RCC 7860 (cell line): ENCODE measurements around the gene GTF2H4.

ENCODE experiments used
- DNase-seq: peaks from one replicate; pipeline ENCODE4 v3.0.0-alpha.2; 2015; ENCODE audit warnings: low spot score
- FAIRE-seq: peaks from 2 replicates; lab custom pipeline; 2012; peaks lifted over from hg19 to GRCh38; lab: Jason Lieb, UNC

The GTF2H4 gene

DNA sequence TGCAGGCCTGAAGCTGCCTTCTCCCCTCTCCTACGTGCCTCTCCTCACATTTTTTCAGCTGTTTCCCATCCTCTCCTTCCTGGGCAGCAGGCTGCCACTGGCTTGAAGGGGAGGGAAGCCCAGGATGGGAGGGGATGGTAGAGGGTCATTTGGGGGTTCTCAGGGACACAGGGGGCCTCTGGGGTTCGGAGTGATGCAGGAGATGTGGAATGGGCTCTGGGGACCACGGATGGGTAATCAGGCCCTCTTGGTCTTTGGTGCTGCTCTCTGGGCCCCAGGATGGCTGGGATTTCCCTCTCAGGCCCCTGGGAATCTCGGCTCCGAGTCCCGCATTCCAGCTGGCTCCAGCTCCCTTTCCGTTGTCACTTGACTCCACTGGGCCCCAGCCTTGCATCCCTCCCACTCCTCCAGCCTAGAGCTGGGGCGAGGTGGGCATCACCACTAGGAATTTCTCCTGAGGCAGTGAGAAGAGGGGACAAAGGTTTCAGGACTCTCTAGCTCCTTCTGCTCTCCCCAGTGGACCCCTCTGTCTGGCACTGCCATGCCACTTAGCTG lies 25.7 kb upstream of the GTF2H4 start:
- DNase-seq (no peak), FAIRE-seq (no peak)

DNA sequence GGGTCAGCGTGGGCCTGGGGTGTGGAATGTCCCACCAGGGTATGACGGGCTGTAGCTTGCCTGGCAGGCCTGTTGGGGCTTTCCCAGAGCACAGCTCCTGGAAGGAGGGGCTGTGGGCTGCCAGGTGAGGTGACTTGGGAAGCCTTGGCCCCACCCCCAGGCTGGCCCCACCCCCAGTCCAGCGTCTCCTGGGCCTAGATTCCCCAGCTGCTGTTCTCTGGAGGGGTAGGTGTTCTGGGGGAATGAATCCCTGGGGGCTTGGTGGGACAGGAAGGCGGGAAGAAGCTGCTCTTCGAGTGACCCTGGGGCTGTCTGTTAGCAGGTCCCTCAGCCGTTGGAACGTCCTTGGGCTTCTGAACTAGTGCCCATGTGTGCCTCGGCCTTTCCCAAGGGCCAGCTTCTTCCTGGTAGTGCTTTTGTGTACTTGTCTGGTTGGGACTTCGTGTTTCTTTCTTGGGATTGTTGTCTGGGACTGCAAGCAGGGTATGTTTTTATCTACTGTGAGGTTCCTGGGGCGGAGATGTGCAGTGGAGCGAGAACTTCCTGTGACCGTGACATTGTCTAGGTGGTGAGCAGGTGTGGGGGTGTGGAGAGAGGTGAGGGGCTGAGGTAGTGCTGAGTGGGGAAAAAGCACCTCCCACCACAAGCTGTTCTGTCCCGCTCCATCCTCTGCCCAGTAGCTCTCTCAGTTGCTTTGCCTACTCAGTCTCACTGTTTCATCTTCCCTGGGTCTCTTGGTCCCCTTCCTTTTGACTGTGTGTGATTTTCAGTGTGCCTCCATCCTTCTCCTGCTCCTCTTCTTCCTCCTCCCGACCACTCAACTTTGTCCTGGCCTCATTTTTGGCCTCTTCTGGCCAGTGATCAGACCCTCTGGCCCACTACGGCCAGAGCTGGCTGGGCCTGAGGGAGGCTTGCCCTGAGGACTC lies 25.0 kb upstream of the GTF2H4 start:
- FAIRE-seq: no peak
- DNase-seq: no peak

DNA sequence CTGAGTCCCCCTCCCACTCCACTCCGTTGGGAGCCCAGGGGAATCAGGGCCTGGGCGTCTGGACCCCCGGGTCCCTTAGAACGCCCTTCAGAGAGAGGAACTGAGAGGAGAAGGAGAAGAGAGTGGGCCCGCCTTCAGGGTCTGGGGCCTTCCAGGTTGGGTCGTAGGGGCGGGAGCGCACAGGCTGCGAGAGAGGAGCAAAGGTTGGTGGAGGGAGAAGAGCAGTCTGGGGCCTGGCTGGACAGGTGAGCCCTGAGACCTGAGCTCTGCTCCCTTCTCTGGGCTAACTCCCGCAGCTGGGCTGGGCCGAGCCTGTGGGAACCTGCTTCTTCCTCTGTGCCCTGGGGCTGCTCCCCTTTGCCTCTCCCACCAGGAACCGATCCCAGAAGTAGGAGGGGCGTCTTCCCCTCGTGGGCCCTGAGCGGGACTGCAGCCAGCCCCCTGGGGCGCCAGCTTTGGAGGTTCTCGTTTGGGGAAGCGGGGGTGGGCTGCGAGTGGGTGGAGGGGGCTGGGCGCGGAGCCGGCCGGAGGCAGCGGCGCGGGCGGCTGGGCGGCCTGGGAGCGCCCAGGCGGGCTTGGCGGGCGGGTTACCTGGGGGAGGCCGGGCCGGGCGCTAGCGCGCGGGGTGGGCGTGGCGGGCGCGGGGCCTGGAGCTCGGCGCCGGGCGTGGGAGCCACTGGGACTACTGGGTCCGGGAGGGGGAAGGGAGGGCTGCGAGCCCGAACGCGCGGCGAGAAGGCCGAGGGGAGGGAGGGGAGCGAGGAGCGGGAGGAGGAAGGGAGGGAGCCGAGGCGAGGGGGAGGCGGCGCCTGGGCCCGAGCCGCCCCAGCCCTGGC lies 24.1 kb upstream of the GTF2H4 start, which contains the start of gene DDR1:
Gene DDR1 (plus strand): TSS at position 835 of the 836 bp plus-strand sequence. CDS start 4,211 bp downstream, outside the sequence.
- FAIRE-seq: no peak

DNA sequence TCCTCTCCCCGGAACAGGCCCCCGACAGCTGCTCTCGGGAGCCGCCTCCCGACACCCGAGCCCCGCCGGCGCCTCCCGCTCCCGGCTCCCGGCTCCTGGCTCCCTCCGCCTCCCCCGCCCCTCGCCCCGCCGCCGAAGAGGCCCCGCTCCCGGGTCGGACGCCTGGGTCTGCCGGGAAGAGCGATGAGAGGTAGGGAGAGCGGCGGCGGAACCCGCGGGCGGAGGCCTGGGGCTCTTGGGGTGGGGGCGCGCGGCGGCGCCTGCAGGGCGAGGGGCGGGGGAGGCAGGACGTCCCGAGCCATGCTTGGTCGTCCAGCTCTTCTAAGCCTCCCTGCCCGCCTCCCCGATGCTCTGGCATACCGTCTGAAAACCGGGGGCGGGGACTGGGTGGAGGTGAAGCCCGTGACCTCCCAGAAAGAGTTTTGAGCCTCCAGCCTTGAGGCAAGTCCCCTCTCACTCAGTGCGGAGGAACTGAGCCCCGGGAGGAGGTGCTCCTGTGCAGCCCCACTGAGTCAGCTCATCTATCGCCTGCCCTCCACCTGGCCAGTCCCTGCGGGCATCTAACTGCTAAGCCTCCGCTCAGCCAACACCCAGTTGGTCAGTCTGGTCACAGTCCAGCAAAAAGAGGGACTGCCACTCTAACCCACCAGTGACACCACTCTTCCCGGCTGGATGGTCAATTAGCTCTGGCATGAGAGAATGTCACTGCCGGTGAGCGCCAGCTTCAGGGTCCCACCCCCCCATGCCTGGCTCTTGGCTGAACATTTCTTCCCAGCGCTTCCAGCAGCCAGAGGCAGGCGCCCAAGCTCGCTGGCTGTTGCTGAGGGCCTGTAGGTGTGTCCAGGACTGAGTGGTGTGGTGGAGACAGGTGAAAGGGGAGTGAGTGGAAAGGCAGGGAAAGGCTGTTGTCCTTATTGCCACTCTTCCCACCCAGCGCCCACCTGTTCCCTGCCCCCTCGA lies 23.2 kb upstream of the GTF2H4 start:
- DNase-seq (peak; percentile 50), FAIRE-seq (no peak)

More for the DNA sequence above, 24.1 kb upstream of the GTF2H4 start, which contains the start of gene DDR1:
- DNase-seq: no peak

DNA sequence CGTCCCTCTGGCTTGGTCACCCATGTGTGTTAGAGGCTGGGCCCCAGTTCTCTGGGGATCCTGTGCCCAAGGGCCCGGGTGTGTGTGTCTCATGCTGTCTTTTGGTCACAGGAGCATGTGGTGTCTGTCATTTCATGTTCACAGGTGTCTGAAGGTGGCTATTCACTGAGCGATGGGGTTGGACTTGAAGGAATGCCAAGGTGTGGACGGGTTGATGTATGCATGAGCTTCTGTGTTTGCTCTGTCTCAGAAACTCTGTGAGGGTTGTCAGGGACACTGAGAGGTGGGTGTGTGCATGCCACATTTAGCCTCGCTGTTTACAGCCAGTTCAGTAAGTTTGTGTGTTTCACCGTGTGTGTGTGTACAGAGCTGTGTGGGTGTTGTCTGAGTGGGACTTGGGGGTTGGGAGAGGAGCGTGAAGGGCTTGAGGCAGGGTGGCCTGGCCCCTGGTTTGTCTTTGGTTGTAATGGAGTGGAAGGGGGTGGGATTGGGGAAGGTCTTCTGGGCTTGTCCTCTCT lies 22.5 kb upstream of the GTF2H4 start:
- DNase-seq (peak; percentile 18), FAIRE-seq (no peak)

DNA sequence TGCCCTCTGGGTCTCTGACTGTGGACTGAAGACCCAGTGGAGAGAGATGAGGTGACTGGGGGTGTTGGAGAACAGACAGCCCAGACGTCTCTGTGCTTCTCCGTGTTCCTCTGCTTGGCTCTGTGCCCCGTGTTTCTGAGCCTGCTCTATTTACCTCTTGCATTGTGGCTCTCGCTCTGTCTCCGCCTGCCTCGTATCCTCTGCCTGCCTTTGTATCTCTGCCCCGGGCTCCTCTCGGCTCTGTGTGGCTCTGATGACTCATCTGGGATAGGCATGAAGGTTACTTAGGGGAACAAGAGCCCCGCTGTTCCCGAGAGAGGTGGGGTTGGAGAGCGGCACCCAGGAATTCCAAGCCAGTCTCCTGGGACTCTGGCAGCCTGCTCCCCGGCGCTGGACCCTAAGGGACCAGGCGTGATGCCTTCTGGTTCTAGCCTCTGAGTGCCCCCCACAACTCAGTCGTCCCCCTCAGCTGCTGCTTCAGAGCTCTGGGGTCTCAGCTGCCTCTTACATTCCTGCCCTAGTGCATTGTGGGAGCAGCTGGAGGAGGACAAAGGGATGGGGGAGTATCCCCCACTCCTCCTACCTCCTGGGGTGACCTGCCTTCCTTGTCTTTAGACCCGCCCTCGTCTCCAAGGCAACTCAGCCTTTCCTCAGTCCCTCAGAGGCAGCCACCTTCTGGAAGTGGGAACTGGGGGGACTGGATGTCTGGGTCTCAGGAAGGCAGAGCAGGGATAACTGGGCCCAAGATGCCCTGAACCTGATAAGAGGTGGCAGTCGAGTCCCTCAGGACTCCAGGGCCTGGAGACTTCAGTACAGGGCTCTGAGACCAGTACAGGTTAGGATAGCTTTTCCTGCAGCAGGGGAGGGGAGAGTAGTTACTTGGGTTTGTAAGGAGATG lies 21.8 kb upstream of the GTF2H4 start:
- DNase-seq: peak; percentile 76
- no peak for FAIRE-seq

DNA sequence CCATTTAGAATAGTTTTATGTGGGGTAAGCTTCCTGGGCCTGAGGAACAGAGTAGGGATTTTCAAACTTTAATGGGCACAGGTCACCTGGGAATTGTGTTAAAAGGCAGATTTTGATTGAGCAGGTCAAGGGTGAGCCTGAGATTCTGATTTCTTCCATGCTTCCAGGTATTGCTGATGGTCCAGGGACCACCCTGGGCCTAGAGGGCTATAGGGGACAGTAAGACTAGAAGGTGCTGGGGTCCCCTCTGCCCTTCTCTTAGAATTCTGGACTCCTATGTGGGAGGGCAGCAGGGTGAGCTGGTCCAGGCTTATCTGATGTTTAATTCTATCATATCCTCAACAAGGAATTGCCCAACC lies 21.1 kb upstream of the GTF2H4 start:
- DNase-seq: no peak
- FAIRE-seq: no peak

DNA sequence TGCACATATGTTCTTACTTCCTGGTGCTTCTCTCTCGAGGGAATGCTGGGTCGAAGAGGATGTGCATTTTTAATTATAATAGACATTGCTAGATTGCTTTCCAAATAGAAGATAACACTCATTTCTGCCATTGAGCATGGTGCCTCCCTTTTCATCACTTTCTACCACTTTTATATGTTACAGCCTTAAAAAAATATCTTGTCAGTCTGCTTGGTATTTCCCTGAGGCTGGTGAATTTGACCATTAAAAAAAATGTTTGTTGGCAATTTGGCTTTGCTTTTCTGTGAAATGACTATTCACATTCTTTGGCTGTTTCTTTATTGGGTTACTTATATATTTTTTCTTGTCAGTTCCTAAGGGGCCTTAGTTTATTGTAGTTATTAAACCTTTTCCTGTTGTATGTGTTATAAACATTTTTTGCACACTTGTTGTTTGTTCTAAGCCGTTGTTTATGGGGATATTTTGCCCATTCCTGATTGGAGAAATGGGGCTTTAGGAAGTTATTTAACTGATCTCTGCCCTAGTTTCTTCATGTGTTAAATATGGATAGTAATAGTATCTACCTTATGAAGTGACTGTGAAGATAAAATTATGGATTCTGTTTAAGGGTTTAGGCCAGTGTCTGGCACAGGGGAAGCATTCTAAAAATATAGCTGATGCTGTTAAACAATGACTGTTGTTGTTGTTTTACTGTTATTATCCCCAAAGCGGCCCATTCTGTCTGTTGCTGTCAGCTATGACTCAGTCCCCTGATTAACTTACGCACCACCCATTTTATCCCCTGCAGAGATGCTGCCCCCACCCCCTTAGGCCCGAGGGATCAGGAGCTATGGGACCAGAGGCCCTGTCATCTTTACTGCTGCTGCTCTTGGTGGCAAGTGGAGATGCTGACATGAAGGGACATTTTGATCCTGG lies 19.8 kb upstream of the GTF2H4 start:
- FAIRE-seq (no peak), DNase-seq (no peak)

DNA sequence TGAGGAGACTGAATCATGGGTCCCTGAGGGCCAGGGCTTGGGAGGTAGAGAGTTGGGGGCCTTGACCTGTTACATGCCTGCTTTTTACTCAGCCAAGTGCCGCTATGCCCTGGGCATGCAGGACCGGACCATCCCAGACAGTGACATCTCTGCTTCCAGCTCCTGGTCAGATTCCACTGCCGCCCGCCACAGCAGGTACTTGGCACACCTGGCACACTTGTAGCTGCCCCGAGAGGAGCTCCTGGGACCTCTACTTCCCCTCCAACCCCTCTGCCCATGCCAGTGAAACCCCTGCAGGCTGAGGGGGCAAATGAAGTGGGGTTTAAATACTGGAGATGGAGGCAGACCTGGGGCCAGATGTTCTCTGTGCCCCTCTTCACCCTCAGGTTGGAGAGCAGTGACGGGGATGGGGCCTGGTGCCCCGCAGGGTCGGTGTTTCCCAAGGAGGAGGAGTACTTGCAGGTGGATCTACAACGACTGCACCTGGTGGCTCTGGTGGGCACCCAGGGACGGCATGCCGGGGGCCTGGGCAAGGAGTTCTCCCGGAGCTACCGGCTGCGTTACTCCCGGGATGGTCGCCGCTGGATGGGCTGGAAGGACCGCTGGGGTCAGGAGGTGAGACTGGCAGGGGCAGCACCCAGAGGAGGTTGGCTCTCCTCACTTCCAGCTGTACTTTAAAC lies 19.1 kb upstream of the GTF2H4 start:
- no peak for FAIRE-seq
- no peak for DNase-seq

DNA sequence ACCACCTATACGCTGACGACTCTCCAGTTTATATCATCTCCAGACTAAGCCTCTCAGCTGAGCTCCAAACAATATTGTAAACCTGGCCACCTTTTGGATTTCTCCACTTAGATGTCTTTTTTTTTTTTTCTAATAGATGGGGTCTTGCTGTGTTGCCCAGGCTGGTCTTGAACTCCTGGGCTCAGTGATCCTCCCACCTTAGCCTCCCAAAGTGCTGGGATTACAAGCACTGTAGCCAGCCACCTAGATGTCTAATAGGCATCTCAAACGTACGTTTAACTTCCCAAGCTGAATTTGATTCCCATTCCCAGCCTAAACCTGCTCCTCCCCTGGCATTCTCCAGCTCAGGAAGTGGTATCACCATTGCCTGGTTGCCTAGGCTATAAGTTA lies 18.5 kb upstream of the GTF2H4 start:
- FAIRE-seq: no peak
- DNase-seq: no peak

DNA sequence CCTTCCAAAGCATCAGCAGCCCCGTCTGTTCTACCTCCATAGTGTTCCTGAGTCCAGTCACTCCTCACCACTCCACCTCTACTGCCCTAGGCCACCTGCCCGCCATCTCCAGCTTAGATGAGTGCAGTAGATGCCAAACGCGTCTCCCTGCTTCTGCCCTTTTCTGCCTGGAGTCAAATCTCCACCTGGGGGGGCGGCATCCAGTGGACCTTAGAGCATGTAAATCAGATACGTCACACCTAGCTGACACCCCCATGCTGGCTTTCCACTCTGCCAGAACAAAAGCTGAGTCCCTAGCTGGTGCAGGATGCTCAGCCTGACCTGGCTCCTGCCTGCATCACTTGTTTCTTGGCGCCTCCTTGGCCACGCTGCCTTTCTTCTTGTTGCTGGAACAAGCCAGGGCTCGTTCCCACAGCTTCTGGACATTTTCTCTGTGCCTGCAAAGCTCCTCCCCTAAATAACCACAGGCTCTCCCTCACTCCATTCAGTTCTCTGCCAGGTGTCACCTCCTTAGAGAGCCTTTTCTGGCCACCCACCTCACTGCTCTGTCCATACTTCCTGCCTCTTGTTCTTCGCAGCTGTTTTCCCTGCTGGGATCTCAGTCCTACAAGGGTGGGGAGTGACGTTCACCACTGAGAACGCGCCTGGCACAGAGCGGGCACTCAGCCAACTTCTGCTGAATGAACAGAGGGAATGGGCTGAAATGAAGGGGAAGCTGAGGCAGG lies 17.9 kb upstream of the GTF2H4 start:
- DNase-seq (no peak), FAIRE-seq (no peak)

DNA sequence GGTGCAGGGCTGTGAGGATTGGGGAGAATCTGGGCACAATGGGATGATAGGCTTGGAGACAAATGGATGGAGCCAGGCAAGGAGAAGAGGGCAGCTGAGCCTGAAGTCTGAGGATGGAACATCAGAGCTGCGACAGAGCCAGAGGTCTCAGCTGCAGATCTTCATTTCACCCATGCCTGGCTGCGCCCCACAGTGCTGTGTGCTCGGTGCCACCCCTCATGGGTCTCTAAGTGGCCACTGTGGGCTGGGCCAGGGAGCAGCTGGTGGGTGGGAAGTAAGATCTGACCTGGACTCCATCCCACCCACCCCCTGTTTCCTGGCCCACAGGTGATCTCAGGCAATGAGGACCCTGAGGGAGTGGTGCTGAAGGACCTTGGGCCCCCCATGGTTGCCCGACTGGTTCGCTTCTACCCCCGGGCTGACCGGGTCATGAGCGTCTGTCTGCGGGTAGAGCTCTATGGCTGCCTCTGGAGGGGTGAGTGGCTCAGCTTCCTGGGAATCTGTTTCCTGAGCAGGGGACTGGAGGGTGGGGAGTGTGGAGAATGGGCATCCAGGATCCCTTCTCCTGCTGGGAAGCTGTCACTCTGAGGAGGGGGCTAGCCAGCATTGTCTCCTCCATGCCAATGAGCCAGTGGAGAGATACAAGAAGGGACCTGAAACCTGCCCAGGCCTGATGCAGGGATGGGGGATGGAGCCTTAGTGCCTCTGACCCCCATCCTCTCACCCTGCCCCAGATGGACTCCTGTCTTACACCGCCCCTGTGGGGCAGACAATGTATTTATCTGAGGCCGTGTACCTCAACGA lies 17.2 kb upstream of the GTF2H4 start:
- DNase-seq (no peak), FAIRE-seq (no peak)

DNA sequence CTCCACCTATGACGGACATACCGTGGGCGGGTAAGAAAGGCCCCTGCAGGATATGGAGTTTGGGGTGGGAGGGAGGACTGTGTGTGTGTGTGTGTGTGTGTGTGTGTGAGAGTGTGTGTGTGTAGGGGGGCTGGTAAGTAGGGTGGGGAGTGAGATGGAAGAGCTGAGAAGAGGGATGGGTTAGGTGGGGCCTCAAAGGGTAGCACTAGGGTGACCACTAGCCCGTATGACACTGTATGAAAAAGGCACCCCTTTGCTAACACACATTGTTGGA lies 16.6 kb upstream of the GTF2H4 start:
- FAIRE-seq: no peak

DNA sequence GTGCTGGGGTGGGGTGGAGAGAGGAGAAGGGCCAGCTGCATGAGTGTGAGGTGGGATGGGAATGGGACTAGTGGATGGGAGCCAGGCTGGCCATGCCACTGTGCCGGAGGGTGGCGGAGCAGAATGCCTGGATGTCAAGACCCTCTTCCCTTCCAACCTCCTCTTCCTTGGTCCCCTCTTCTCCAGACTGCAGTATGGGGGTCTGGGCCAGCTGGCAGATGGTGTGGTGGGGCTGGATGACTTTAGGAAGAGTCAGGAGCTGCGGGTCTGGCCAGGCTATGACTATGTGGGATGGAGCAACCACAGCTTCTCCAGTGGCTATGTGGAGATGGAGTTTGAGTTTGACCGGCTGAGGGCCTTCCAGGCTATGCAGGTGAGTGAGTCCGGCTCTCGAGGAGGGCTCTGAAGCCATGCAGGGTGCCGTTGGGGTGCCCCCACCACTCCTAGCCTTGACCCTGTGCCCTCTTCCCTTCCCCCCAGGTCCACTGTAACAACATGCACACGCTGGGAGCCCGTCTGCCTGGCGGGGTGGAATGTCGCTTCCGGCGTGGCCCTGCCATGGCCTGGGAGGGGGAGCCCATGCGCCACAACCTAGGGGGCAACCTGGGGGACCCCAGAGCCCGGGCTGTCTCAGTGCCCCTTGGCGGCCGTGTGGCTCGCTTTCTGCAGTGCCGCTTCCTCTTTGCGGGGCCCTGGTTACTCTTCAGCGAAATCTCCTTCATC lies 16.0 kb upstream of the GTF2H4 start:
- no peak for DNase-seq
- FAIRE-seq: no peak

More for the DNA sequence above, 16.6 kb upstream of the GTF2H4 start:
- DNase-seq: no peak

DNA sequence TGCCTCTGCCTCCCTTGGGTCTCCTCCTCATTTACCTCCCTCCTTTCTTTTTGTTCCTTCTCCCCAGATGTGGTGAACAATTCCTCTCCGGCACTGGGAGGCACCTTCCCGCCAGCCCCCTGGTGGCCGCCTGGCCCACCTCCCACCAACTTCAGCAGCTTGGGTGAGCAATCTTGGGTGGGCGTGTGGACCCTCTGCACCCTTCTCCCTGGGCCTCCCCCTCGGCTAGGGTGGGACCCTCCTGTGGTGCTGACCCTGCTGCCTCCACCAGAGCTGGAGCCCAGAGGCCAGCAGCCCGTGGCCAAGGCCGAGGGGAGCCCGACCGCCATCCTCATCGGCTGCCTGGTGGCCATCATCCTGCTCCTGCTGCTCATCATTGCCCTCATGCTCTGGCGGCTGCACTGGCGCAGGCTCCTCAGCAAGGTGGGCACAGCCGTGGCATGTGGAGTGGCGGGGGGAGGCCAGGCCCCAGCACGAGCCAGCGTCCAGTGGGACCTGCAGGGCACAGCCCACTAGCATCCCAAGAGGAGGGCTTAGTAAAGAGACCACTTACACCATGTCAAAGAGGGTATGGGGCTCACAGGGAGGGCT lies 14.9 kb upstream of the GTF2H4 start:
- FAIRE-seq: no peak
- no peak for DNase-seq
